A673 (cell line): ENCODE data around the gene SOWAHD. TPM values are rescaled to one million over a fixed set of nuclear protein-coding genes. Genes with fewer than 3 reads are reported as not detected.
"Not testable (repeated sequence)": the region's sequence is repeated elsewhere in the genome, so short reads cannot be mapped to it uniquely, and the experiment has no call there.

Source experiments
- BruUV-seq: library from RNA; stranded (reverse); fragments of 400-500 nt; replicated peaks from 2 replicates; lab custom pipeline; 2021; lab: Mats Ljungman, UMichigan
- CTCF ChIA-PET: fragments of 300-600 bp; sonication (Branson Sonifier 250); formaldehyde crosslinking; loops from one replicate; lab custom pipeline; 2022; ENCODE audit warnings: antibody characterized with exemption; lab: Charles Lee
- POLR2A ChIA-PET: fragments of 300-600 bp; sonication (Branson Sonifier 250); formaldehyde crosslinking; loops from one replicate; lab custom pipeline; 2022; ENCODE audit warnings: antibody characterized with exemption; ENCODE audit not compliant: low non-redundant PET; lab: Charles Lee
- DNase-seq: peaks from one replicate; pipeline ENCODE4 v3.0.0-alpha.2; 2015; ENCODE audit warnings: low spot score
- H3K27ac ChIP-seq: fragments of 200-600 bp; sonication (generic); 2 replicates; pipeline ENCODE4 v1.5.1; 2016; ENCODE audit warnings: mixed run types, low read depth, mild to moderate bottlenecking, mixed read lengths, antibody characterized with exemption, low read length; ENCODE audit not compliant: poor library complexity, severe bottlenecking
- H3K27me3 ChIP-seq: fragments of 200-600 bp; sonication (generic); replicated peaks from 2 replicates; pipeline ENCODE4 v1.6.1; 2017; ENCODE audit warnings: mixed run types, low read depth, mild to moderate bottlenecking, mixed read lengths, antibody characterized with exemption, low read length; ENCODE audit not compliant: insufficient read depth, poor library complexity
- H3K36me3 ChIP-seq: fragments of 200-600 bp; sonication (generic); 2 replicates; pipeline ENCODE4 v1.6.1; 2016; ENCODE audit warnings: mixed run types, mild to moderate bottlenecking, mixed read lengths, antibody characterized with exemption, low read length; ENCODE audit not compliant: insufficient read depth, poor library complexity, severe bottlenecking
- H3K4me1 ChIP-seq: fragments of 200-600 bp; sonication (generic); 2 replicates; pipeline ENCODE4 v1.6.1; 2017; ENCODE audit warnings: mixed run types, mild to moderate bottlenecking, mixed read lengths, antibody characterized with exemption, low read length; ENCODE audit not compliant: insufficient read depth, poor library complexity, severe bottlenecking
- H3K4me3 ChIP-seq: fragments of 200-600 bp; sonication (generic); 2 replicates; pipeline ENCODE4 v1.5.1; 2016; ENCODE audit warnings: low read depth, mixed run types, mild to moderate bottlenecking, mixed read lengths, low read length; ENCODE audit not compliant: poor library complexity, severe bottlenecking
- H3K9me3 ChIP-seq: fragments of 200-600 bp; sonication (generic); 2 replicates; pipeline ENCODE4 v1.6.1; 2016; ENCODE audit warnings: mixed run types, low read depth, mild to moderate bottlenecking, mixed read lengths, antibody characterized with exemption, low read length; ENCODE audit not compliant: poor library complexity, severe bottlenecking
- CTCF ChIP-seq: fragments of 300-800, 200-600 bp; sonication (generic); conservative IDR thresholded peaks from 2 replicates; pipeline ENCODE4 v1.5.1; 2017; ENCODE audit warnings: low read depth, mild to moderate bottlenecking, antibody characterized with exemption, low read length, moderate library complexity, mixed read lengths
- EZH2 ChIP-seq: fragments of 200-600 bp; sonication (generic); IDR thresholded peaks from 2 replicates; pipeline ENCODE4 v1.6.1; 2017; ENCODE audit warnings: borderline replicate concordance, low read depth, mild to moderate bottlenecking, mixed read lengths, antibody characterized with exemption, low read length; ENCODE audit not compliant: poor library complexity, severe bottlenecking
- intact Hi-C: fragments of 100-400 bp; cut with micrococcal nuclease; formaldehyde crosslinking; loops from one replicate; pipeline ENCODE4 v1.10.0; 2022; ENCODE audit not compliant: unreplicated experiment
- total RNA-seq: library from RNA; stranded (reverse); gene quantifications from 2 replicates; pipeline ENCODE4 v1.2.3, GENCODE V29; 2021

The SOWAHD gene
- total RNA-seq, 1 experiment from 2014 or later: not detected

DNA sequence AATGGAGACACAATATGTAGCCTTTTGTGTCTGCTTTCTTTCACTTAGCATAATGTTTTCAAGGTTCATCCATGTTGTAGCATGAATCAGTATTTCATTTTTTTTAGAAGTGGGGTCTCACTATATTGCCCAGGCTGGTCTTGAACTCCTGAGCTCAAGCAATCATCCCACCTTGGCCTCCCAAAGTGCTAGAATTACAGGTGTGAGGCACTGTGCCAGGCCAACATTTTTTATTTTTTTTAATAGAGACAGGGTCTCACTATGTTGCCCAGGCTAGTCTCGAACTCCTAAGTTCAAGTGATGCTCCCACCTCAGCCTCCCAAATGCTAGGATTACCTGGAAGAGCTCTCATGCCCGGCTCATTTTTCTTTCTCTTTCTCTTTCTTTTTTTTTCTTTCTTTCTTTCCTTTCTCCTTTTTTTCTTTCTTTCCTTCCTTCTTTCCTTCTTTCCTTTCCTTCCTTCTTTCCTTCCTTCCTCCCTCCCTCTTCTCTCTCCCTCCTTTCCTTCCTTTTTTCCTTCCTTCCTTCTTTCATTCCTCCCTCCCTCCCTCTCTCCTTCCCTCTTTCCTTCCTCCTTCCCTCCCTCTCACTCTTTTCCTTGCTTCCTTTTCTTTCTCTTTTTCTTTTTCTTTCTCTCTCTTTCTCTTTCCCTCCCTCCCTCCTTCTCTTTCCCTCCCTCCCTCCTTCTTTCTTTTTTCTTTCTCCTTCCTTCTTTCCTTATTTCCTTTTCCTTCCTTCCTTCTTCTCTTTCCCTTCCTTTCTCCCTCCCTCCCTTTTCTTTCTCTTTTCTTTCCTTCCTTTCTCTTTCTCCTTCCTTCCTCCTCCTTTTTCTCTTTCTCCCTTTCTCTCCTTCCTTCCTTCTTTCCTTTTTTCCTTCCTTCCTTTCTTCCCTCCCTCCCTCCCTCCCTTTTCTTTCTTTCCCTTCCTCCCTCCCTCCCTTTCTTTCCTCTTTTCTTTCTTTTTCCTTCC, 43.1 kb downstream of the SOWAHD start:
- intact Hi-C loops: no loop called here
- BruUV-seq: no TSS peak
- no peak for DNase-seq
- TF ChIP-seq EZH2 (no peak), CTCF (no peak)
- POLR2A ChIA-PET: no interaction called here
- Histone ChIP-seq H3K27me3 (no peaks in the 10 kb centered on the region), H3K36me3 (no peaks in the 10 kb centered on the region), H3K4me3 (no peak overlapping the region), H3K4me1 (no peaks in the 10 kb centered on the region), H3K9me3 (no peaks in the 10 kb centered on the region), H3K27ac (no peak overlapping the region)
- CTCF ChIA-PET: no interaction called here

- no peak overlapping the region for H3K27ac ChIP-seq
- POLR2A ChIA-PET: no interaction called here
- no peaks in the 10 kb centered on the region for H3K27me3 ChIP-seq
- H3K36me3 ChIP-seq: no peaks in the 10 kb centered on the region
- BruUV-seq: no TSS peak
- no peaks in the 10 kb centered on the region for H3K4me1 ChIP-seq
- H3K4me3 ChIP-seq: no peak overlapping the region
- DNase-seq: no peak
- TF ChIP-seq EZH2 (no peak), CTCF (no peak)
- no peaks in the 10 kb centered on the region for H3K9me3 ChIP-seq
- intact Hi-C loops: no loop called here
- CTCF ChIA-PET: no interaction called here
These were observed 44.2 kb downstream of the SOWAHD start for GRCh38 chrX:119802546-119802945.

DNA sequence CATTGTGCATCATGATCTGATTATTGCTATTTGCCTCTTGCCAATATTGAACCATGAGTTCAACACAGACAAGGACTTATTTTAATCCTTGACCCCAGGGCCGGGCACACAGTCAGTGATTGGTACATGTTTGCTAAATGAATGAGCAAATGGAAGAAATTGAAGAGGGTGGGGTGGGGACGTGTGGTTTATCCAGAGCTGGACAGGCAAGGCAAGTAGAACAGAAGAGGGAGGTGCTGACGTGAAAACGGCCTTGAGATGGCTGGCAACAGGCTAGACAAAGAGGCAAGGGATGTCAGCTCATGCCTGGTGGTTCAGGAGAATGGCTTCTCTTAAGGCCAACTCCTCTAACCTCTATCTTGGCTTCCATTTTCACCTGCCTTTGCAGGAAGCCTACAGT, 50.1 kb downstream of the SOWAHD start:
- H3K27me3 ChIP-seq, H3K4me1 ChIP-seq, intact Hi-C loops, CTCF ChIA-PET, DNase-seq, BruUV-seq, H3K4me3 ChIP-seq, H3K36me3 ChIP-seq, POLR2A ChIA-PET, H3K27ac ChIP-seq, H3K9me3 ChIP-seq: not testable (repeated sequence)
